Measurements from ENCODE around the gene OR11H6. TPM values are rescaled to one million over a fixed set of nuclear protein-coding genes. Genes with fewer than 3 reads are reported as not detected.
"Not testable (repeated sequence)": the region's sequence is repeated elsewhere in the genome, so short reads cannot be mapped to it uniquely, and the experiment has no call there.

OR11H6 gene
- total RNA-seq, 1 donor, result under 0.01 TPM

DNA sequence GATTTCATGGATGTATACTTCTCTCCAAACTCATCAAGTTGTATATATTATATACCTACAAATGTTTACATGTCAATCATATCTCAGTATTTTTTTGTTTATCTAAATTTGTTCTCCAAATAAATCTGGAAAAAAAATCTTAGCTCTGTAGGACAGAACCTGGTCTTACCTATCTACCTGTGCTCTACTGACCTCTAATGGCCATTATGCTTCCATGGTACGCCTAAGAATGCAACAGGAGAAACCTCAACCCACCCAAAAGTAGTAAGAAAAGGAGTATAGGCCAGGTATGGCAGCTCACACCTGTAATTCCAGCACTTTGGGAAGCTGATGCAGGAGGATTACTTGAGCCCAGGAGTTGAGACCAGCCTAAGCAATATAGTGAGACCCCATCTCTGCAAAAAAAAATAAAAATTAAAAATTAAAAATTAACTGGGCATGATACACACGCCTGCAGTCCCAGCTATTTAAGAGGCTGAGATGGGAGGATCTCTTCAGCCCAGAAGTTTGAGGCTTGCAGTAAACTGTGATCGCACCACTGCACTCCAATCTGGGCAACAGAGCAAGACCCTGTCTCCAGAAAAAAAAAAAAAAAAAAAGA lies 24.2 kb downstream of the OR11H6 start:
- DNase-seq (ENCODE audit: low read depth in 2 of 3, low spot score in 2 of 3), result peak in 2 of 3 donors; percentile 0 to 48

DNA sequence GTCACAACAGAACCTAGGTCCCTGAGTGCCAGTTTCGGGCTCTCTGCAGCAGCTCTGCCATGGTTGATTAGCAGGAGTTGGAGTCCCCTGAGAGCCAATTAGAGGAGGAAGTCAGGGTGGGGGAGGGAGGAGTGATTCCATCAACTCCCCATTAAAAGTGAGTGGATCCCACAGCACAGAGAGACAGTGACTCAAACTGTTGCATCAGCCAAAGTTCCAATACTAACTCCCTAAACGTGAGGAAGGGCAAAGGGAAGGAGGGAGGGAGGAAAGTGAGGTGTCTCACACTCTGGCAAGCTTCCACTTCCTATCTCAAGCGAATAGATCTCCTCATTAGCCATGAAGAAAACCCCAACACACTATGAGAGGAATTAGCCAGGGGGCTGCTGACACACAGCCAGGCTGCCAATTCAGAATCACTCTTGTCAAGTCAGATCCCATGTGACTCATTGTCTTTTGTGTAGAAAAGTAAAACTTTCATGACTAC lies 39.2 kb downstream of the OR11H6 start:
- DNase-seq (ENCODE audit: low read depth in 2 of 3, low spot score in 2 of 3), result no peak

DNA sequence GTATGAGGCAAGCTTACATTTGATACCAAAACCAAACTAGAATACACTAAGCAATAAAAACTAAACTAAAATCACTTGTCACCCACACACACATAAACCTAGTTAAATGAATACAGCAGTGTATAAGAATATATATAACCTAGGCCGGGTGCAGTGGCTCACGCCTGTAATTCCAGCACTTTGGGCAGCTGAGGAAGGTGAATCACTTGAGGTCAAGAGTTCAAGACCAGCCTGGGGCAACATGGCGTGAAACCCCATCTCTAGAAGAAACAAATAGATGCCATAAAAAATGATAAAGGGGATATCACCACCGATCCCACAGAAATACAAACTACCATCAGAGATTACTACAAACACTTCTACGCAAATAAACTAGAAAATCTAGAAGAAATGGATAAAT lies 40.9 kb downstream of the OR11H6 start:
- not testable (repeated sequence) for DNase-seq (ENCODE audit: low read depth in 2 of 3, low spot score in 2 of 3)

GRCh38 chr14:20274062-20274461 lies 50.6 kb downstream of the OR11H6 start:
- no peak for DNase-seq (ENCODE audit: low read depth in 2 of 3, low spot score in 2 of 3)

Small RNA genes within 50 kb of the gene (small RNA-seq; reads per million reads assigned to genes)
- gene GTF2IP22, result not detected

Other genes starting within 250 kb of the OR11H6 start
- gene OR4K15, start 248.1 kb upstream of the OR11H6 start, total RNA-seq, result under 0.01 TPM
- gene OR4Q2, start 221.5 kb upstream of the OR11H6 start, total RNA-seq, result not detected
- not detected for gene OR4K14, start 204.4 kb upstream of the OR11H6 start, total RNA-seq
- gene OR4K13, start 187.7 kb upstream of the OR11H6 start, total RNA-seq, result not detected
- not detected for gene OR4L1, start 163.7 kb upstream of the OR11H6 start, total RNA-seq
- not detected for gene OR4K17, start 113.0 kb upstream of the OR11H6 start, total RNA-seq
- gene OR4N5, start 84.9 kb upstream of the OR11H6 start, total RNA-seq, result not detected
- gene OR11G2, start 32.8 kb upstream of the OR11H6 start, total RNA-seq, result not detected
- gene OR11H7, start 5.3 kb downstream of the OR11H6 start, total RNA-seq, result not detected
- under 0.01 TPM for gene OR11H4, start 15.6 kb downstream of the OR11H6 start, total RNA-seq
- 24.0 TPM for gene TTC5, start 82.2 kb downstream of the OR11H6 start, total RNA-seq
- gene CCNB1IP1, start 109.6 kb downstream of the OR11H6 start, total RNA-seq, result 81.6 TPM
- gene PARP2, start 119.9 kb downstream of the OR11H6 start, total RNA-seq, result 8.3 TPM
- gene TEP1, start 189.8 kb downstream of the OR11H6 start, total RNA-seq, result 27.5 TPM
- 0.27 TPM for gene KLHL33, start 212.5 kb downstream of the OR11H6 start, total RNA-seq
- gene OSGEP, start 231.1 kb downstream of the OR11H6 start, total RNA-seq, result 130 TPM
- 253 TPM for gene APEX1, start 231.5 kb downstream of the OR11H6 start, total RNA-seq
- gene PIP4P1, start 237.7 kb downstream of the OR11H6 start, total RNA-seq, result 36.1 TPM
- 86.4 TPM for gene PNP, start 245.7 kb downstream of the OR11H6 start, total RNA-seq

All from hematopoietic multipotent progenitor cell (in vitro differentiated cells).